Measurements from ENCODE around the gene ZNF213.
"Not testable (repeated sequence)": the region's sequence is repeated elsewhere in the genome, so short reads cannot be mapped to it uniquely, and the experiment has no call there.

The ZNF213 gene

GRCh38 chr16:3155181-3155580, 20.4 kb downstream of the ZNF213 start:
- Mint-ChIP-seq H3K36me3 (peaks cover 15 to 24% of the 10 kb centered on the region in 2 donors), H3K27me3 (peaks cover 10 to 13% of the 10 kb centered on the region in 2 donors), H3K4me3 (no peak overlapping the region), H3K27ac (no peak overlapping the region), H3K9me3 (peaks cover 4% of the 10 kb centered on the region in 2 donors), H3K4me1 (peaks cover 33 to 50% of the 10 kb centered on the region in 2 donors)
- DNase-seq (no peak), ATAC-seq (replicated peaks) (no peak)

GRCh38 chr16:3155972-3156371, 21.1 kb downstream of the ZNF213 start:
- ATAC-seq (replicated peaks), result no peak
- peaks cover 11 to 18% of the 10 kb centered on the region in 2 donors for H3K36me3 Mint-ChIP-seq
- peaks cover 5 to 13% of the 10 kb centered on the region in 2 donors for H3K27me3 Mint-ChIP-seq
- DNase-seq, result no peak
- H3K4me3 Mint-ChIP-seq, result no peak overlapping the region
- no peak overlapping the region for H3K27ac Mint-ChIP-seq
- H3K4me1 Mint-ChIP-seq, result peaks cover 29 to 44% of the 10 kb centered on the region in 2 donors
- H3K9me3 Mint-ChIP-seq, result peaks cover 2 to 4% of the 10 kb centered on the region in 2 donors

GRCh38 chr16:3157229-3158025, 22.6 kb downstream of the ZNF213 start:
- Mint-ChIP-seq H3K36me3 (peaks cover 11 to 18% of the 10 kb centered on the region in 2 donors), H3K27me3 (peaks cover 5 to 13% of the 10 kb centered on the region in 2 donors), H3K4me3 (peak overlapping the region; percentile 91 to 94), H3K4me1 (peaks cover 25 to 35% of the 10 kb centered on the region in 2 donors), H3K27ac (peak overlapping the region; percentile 97), H3K9me3 (peaks cover 2 to 4% of the 10 kb centered on the region in 2 donors)
- no peak for DNase-seq
- peak; percentile 10 to 13 for ATAC-seq (replicated peaks)

- H3K27me3 Mint-ChIP-seq, result peaks cover 5 to 13% of the 10 kb centered on the region in 2 donors
- peak overlapping the region; percentile 97 for H3K27ac Mint-ChIP-seq
- peaks cover 8 to 13% of the 10 kb centered on the region in 2 donors for H3K36me3 Mint-ChIP-seq
- DNase-seq (no peak), ATAC-seq (replicated peaks) (peak; percentile 9 to 12)
- H3K4me1 Mint-ChIP-seq, result peaks cover 20 to 31% of the 10 kb centered on the region in 2 donors
- H3K9me3 Mint-ChIP-seq, result peaks cover 2 to 4% of the 10 kb centered on the region in 2 donors
- H3K4me3 Mint-ChIP-seq, result peak overlapping the region; percentile 91 to 94
These were observed 23.2 kb downstream of the ZNF213 start for GRCh38 chr16:3158026-3158509.

- ATAC-seq (replicated peaks) (peak; percentile 85 to 87), DNase-seq (peak; percentile 78)
- Mint-ChIP-seq H3K4me3 (peak overlapping the region; percentile 91 to 95), H3K36me3 (peaks cover 8 to 13% of the 10 kb centered on the region in 2 donors), H3K4me1 (peaks cover 20 to 31% of the 10 kb centered on the region in 2 donors), H3K9me3 (peaks cover 2 to 4% of the 10 kb centered on the region in 2 donors), H3K27ac (peak overlapping the region; percentile 98), H3K27me3 (peaks cover 9 to 14% of the 10 kb centered on the region in 2 donors)
These were observed 23.9 kb downstream of the ZNF213 start for GRCh38 chr16:3158510-3159314.

GRCh38 chr16:3161235-3162018, 26.6 kb downstream of the ZNF213 start:
- DNase-seq (no peak), ATAC-seq (replicated peaks) (no peak)
- Mint-ChIP-seq H3K27me3 (peaks cover 15 to 20% of the 10 kb centered on the region in 2 donors), H3K9me3 (no peaks in the 10 kb centered on the region), H3K4me1 (peaks cover 22 to 40% of the 10 kb centered on the region in 2 donors), H3K4me3 (no peak overlapping the region), H3K27ac (no peak overlapping the region), H3K36me3 (peaks cover 8 to 13% of the 10 kb centered on the region in 2 donors)

- peaks cover 11 to 18% of the 10 kb centered on the region in 2 donors for H3K4me1 Mint-ChIP-seq
- no peak overlapping the region for H3K27ac Mint-ChIP-seq
- no peaks in the 10 kb centered on the region for H3K9me3 Mint-ChIP-seq
- DNase-seq (no peak), ATAC-seq (replicated peaks) (no peak)
- no peak overlapping the region for H3K4me3 Mint-ChIP-seq
- peaks cover 20 to 22% of the 10 kb centered on the region in 2 donors for H3K27me3 Mint-ChIP-seq
- H3K36me3 Mint-ChIP-seq, result no peaks in the 10 kb centered on the region
These were observed 29.5 kb downstream of the ZNF213 start for GRCh38 chr16:3164121-3164991.

GRCh38 chr16:3165111-3165822, 30.4 kb downstream of the ZNF213 start:
- Mint-ChIP-seq H3K9me3 (no peaks in the 10 kb centered on the region), H3K36me3 (no peaks in the 10 kb centered on the region), H3K27me3 (peaks cover 27 to 29% of the 10 kb centered on the region in 2 donors), H3K4me1 (peaks cover 6 to 11% of the 10 kb centered on the region in 2 donors), H3K4me3 (peak overlapping the region; percentile 60 to 70), H3K27ac (peak overlapping the region; percentile 28)
- DNase-seq (no peak), ATAC-seq (replicated peaks) (peak; percentile 25 to 38)

GRCh38 chr16:3166505-3166886, 31.7 kb downstream of the ZNF213 start:
- no peaks in the 10 kb centered on the region for H3K9me3 Mint-ChIP-seq
- peak overlapping the region; percentile 17 for H3K27ac Mint-ChIP-seq
- peaks cover 14 to 23% of the 10 kb centered on the region in 2 donors for H3K4me1 Mint-ChIP-seq
- peaks cover 38 to 41% of the 10 kb centered on the region in 2 donors for H3K27me3 Mint-ChIP-seq
- no peaks in the 10 kb centered on the region for H3K36me3 Mint-ChIP-seq
- no peak for DNase-seq
- no peak overlapping the region for H3K4me3 Mint-ChIP-seq
- no peak for ATAC-seq (replicated peaks)

GRCh38 chr16:3168729-3169128, 33.9 kb downstream of the ZNF213 start:
- not testable (repeated sequence) for ATAC-seq (replicated peaks); DNase-seq; H3K36me3 Mint-ChIP-seq; H3K4me3 Mint-ChIP-seq; H3K27ac Mint-ChIP-seq; H3K9me3 Mint-ChIP-seq
- Mint-ChIP-seq H3K27me3 (peaks cover 40 to 52% of the 10 kb centered on the region in 2 donors), H3K4me1 (peaks cover 23 to 36% of the 10 kb centered on the region in 2 donors)

- Mint-ChIP-seq H3K4me1 (peaks cover 23 to 39% of the 10 kb centered on the region in 2 donors), H3K36me3 (peaks cover 2 to 3% of the 10 kb centered on the region in 2 donors), H3K4me3 (peak overlapping the region; percentile 79 to 81), H3K9me3 (no peaks in the 10 kb centered on the region), H3K27ac (peak overlapping the region; percentile 93), H3K27me3 (peaks cover 48 to 63% of the 10 kb centered on the region in 2 donors)
- no peak for DNase-seq
- ATAC-seq (replicated peaks), result peak; percentile 19 to 28
These were observed 35.8 kb downstream of the ZNF213 start for GRCh38 chr16:3170440-3171180.

Measured in stimulated activated naive B cell treated with anti-CD40 and anti-IgM and Interleukin-4, amounts not matched to agents 10 μg/mL and 1 μg/mL and 100 μg/mL, for 72 hours (primary cell).